Liver (tissue), 3 donors: ENCODE results near the gene LRRC30.

Experiments used
- ATF3 ChIP-seq: IDR thresholded peaks from 2 replicates; pipeline ENCODE4 v1.6.1; 2016; ENCODE audit warnings: antibody characterized with exemption
- FOXA1 ChIP-seq: IDR thresholded peaks from 2 replicates; pipeline ENCODE4 v1.6.1; 2016; ENCODE audit warnings: antibody characterized with exemption
- GABPA ChIP-seq, 2 donors: IDR thresholded peaks in 1 of 2; conservative IDR thresholded peaks in 1 of 2; 2 replicates each; pipeline ENCODE4 v1.6.1; 2016; ENCODE audit warnings: antibody characterized with exemption in 2 of 2, mild to moderate bottlenecking in 1 of 2, moderate library complexity in 1 of 2
- HNF4A ChIP-seq, 2 donors: conservative IDR thresholded peaks; 2 replicates each; pipeline ENCODE4 v1.6.1; 2016; ENCODE audit warnings: antibody characterized with exemption in 2 of 2, mild to moderate bottlenecking in 2 of 2
- HNF4G ChIP-seq: IDR thresholded peaks from 2 replicates; pipeline ENCODE4 v1.6.1; 2016; ENCODE audit warnings: antibody characterized with exemption
- MAX ChIP-seq: IDR thresholded peaks from 2 replicates; pipeline ENCODE4 v1.6.1; 2016; ENCODE audit warnings: antibody characterized with exemption
- RAD21 ChIP-seq, 2 donors: IDR thresholded peaks; 2 replicates each; pipeline ENCODE4 v1.6.1; 2016; ENCODE audit warnings: antibody characterized with exemption in 2 of 2, mild to moderate bottlenecking in 2 of 2
- SP1 ChIP-seq: IDR thresholded peaks from 2 replicates; pipeline ENCODE4 v1.6.1; 2018; ENCODE audit warnings: antibody characterized with exemption, mild to moderate bottlenecking
- TAF1 ChIP-seq: conservative IDR thresholded peaks from 2 replicates; pipeline ENCODE4 v1.6.1; 2016; ENCODE audit warnings: antibody characterized with exemption, mild to moderate bottlenecking
- YY1 ChIP-seq: IDR thresholded peaks from 2 replicates; pipeline ENCODE4 v1.6.1; 2016; ENCODE audit warnings: antibody characterized with exemption, mild to moderate bottlenecking
- TF ChIP-seq, protein P1 (sequence below): fragments of 150-350 bp; IDR thresholded peaks from 2 replicates; pipeline ENCODE4 v1.5.1; 2017; ENCODE audit warnings: improper control_type of control experiment, low read depth, low read length; ENCODE audit not compliant: missing input control
- TF ChIP-seq, protein P2 (sequence below): IDR thresholded peaks from 2 replicates; pipeline ENCODE4 v1.6.1; 2016; ENCODE audit warnings: antibody characterized with exemption, mild to moderate bottlenecking
- TF ChIP-seq, protein P3 (sequence below): IDR thresholded peaks from 2 replicates; pipeline ENCODE4 v1.6.1; 2016; ENCODE audit warnings: antibody characterized with exemption
- donor health status: healthy.
- donor health status: healthy.

- TF ChIP-seq HNF4A (conservative IDR thresholded peaks at IDR 0.05) (no peak), YY1 (no peak), ATF3 (no peak), GABPA (IDR thresholded peaks at IDR 0.05 in 1 of 2, conservative IDR thresholded peaks at IDR 0.05 in 1 of 2) (no peak), FOXA1 (no peak), HNF4G (no peak), TAF1 (no peak), MAX (no peak), RAD21 (IDR thresholded peaks at IDR 0.05) (no peak), SP1 (no peak)
- TF ChIP-seq, protein P1, sequence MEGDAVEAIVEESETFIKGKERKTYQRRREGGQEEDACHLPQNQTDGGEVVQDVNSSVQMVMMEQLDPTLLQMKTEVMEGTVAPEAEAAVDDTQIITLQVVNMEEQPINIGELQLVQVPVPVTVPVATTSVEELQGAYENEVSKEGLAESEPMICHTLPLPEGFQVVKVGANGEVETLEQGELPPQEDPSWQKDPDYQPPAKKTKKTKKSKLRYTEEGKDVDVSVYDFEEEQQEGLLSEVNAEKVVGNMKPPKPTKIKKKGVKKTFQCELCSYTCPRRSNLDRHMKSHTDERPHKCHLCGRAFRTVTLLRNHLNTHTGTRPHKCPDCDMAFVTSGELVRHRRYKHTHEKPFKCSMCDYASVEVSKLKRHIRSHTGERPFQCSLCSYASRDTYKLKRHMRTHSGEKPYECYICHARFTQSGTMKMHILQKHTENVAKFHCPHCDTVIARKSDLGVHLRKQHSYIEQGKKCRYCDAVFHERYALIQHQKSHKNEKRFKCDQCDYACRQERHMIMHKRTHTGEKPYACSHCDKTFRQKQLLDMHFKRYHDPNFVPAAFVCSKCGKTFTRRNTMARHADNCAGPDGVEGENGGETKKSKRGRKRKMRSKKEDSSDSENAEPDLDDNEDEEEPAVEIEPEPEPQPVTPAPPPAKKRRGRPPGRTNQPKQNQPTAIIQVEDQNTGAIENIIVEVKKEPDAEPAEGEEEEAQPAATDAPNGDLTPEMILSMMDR, result no peak
- TF ChIP-seq, protein P2, sequence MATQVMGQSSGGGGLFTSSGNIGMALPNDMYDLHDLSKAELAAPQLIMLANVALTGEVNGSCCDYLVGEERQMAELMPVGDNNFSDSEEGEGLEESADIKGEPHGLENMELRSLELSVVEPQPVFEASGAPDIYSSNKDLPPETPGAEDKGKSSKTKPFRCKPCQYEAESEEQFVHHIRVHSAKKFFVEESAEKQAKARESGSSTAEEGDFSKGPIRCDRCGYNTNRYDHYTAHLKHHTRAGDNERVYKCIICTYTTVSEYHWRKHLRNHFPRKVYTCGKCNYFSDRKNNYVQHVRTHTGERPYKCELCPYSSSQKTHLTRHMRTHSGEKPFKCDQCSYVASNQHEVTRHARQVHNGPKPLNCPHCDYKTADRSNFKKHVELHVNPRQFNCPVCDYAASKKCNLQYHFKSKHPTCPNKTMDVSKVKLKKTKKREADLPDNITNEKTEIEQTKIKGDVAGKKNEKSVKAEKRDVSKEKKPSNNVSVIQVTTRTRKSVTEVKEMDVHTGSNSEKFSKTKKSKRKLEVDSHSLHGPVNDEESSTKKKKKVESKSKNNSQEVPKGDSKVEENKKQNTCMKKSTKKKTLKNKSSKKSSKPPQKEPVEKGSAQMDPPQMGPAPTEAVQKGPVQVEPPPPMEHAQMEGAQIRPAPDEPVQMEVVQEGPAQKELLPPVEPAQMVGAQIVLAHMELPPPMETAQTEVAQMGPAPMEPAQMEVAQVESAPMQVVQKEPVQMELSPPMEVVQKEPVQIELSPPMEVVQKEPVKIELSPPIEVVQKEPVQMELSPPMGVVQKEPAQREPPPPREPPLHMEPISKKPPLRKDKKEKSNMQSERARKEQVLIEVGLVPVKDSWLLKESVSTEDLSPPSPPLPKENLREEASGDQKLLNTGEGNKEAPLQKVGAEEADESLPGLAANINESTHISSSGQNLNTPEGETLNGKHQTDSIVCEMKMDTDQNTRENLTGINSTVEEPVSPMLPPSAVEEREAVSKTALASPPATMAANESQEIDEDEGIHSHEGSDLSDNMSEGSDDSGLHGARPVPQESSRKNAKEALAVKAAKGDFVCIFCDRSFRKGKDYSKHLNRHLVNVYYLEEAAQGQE, result no peak
- TF ChIP-seq, protein P3, sequence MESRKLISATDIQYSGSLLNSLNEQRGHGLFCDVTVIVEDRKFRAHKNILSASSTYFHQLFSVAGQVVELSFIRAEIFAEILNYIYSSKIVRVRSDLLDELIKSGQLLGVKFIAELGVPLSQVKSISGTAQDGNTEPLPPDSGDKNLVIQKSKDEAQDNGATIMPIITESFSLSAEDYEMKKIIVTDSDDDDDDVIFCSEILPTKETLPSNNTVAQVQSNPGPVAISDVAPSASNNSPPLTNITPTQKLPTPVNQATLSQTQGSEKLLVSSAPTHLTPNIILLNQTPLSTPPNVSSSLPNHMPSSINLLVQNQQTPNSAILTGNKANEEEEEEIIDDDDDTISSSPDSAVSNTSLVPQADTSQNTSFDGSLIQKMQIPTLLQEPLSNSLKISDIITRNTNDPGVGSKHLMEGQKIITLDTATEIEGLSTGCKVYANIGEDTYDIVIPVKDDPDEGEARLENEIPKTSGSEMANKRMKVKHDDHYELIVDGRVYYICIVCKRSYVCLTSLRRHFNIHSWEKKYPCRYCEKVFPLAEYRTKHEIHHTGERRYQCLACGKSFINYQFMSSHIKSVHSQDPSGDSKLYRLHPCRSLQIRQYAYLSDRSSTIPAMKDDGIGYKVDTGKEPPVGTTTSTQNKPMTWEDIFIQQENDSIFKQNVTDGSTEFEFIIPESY, result no peak
These were observed 35.6 kb upstream of the LRRC30 start for GRCh38 chr18:7195266-7195665.
